ENCODE data around the gene PKMYT1. TPM values are rescaled to one million over a fixed set of nuclear protein-coding genes. Genes with fewer than 3 reads are reported as not detected.

Gene PKMYT1
- total RNA-seq, 1 donor from 2014 or later: 107 TPM

GRCh38 chr16:2986623-2987188, 6.5 kb upstream of the PKMYT1 start:
- no peak for DNase-seq (ENCODE audit: low read depth)
- H3K4me3 ChIP-seq (ENCODE audit: low read depth, low read length): no peak overlapping the region
- TF ChIP-seq CTCF (conservative IDR thresholded peaks at IDR 0.05; ENCODE audit: low read depth, low read length): no peak

GRCh38 chr16:2985893-2986355, 5.7 kb upstream of the PKMYT1 start:
- no peak overlapping the region for H3K4me3 ChIP-seq (ENCODE audit: low read depth, low read length)
- no peak for DNase-seq (ENCODE audit: low read depth)
- TF ChIP-seq CTCF (conservative IDR thresholded peaks at IDR 0.05; ENCODE audit: low read depth, low read length): no peak

GRCh38 chr16:2985462-2985861, 5.2 kb upstream of the PKMYT1 start:
- TF ChIP-seq CTCF (conservative IDR thresholded peaks at IDR 0.05; ENCODE audit: low read depth, low read length): no peak
- no peak for DNase-seq (ENCODE audit: low read depth)

GRCh38 chr16:2983706-2984136, 3.5 kb upstream of the PKMYT1 start:
- no peak for DNase-seq (ENCODE audit: low read depth)
- peak; percentile 76 for TF ChIP-seq CTCF (conservative IDR thresholded peaks at IDR 0.05; ENCODE audit: low read depth, low read length)
- H3K4me3 ChIP-seq (ENCODE audit: low read depth, low read length): peak overlapping the region; percentile 46

More at GRCh38 chr16:2985462-2985861, 5.2 kb upstream of the PKMYT1 start:
- H3K4me3 ChIP-seq (ENCODE audit: low read depth, low read length): no peak overlapping the region

GRCh38 chr16:2982402-2982801, 2.2 kb upstream of the PKMYT1 start:
- no peak for DNase-seq (ENCODE audit: low read depth)
- TF ChIP-seq CTCF (conservative IDR thresholded peaks at IDR 0.05; ENCODE audit: low read depth, low read length): no peak
- H3K4me3 ChIP-seq (ENCODE audit: low read depth, low read length): no peak overlapping the region

GRCh38 chr16:2981899-2982250, 1.6 kb upstream of the PKMYT1 start:
- no peak for DNase-seq (ENCODE audit: low read depth)
- no peak overlapping the region for H3K4me3 ChIP-seq (ENCODE audit: low read depth, low read length)
- TF ChIP-seq CTCF (conservative IDR thresholded peaks at IDR 0.05; ENCODE audit: low read depth, low read length): no peak

- no peak for TF ChIP-seq CTCF (conservative IDR thresholded peaks at IDR 0.05; ENCODE audit: low read depth, low read length)
- DNase-seq (ENCODE audit: low read depth): no peak
- peak overlapping the region; percentile 90 for H3K4me3 ChIP-seq (ENCODE audit: low read depth, low read length)
These were observed 1.1 kb upstream of the PKMYT1 start for GRCh38 chr16:2981177-2981898.

All from epithelial cell of proximal tubule (primary cell).